Neural progenitor cell (in vitro differentiated cells): ENCODE measurements around the gene AKR1A1.

Source experiments
- CTCF ChIP-seq: fragments of 200-600 bp; sonication (generic); IDR thresholded peaks from 2 replicates; pipeline ENCODE4 v1.5.1; 2017; ENCODE audit warnings: antibody characterized with exemption, mild to moderate bottlenecking
- EZH2 ChIP-seq: fragments of 200-600 bp; sonication (generic); IDR thresholded peaks from 2 replicates; pipeline ENCODE4 v1.6.1; 2017; ENCODE audit warnings: antibody characterized with exemption, mild to moderate bottlenecking, moderate library complexity
- EZH2phosphoT487 ChIP-seq: fragments of 200-600 bp; sonication (generic); IDR thresholded peaks from 2 replicates; pipeline ENCODE4 v1.6.1; 2017; ENCODE audit warnings: antibody characterized with exemption

DNA sequence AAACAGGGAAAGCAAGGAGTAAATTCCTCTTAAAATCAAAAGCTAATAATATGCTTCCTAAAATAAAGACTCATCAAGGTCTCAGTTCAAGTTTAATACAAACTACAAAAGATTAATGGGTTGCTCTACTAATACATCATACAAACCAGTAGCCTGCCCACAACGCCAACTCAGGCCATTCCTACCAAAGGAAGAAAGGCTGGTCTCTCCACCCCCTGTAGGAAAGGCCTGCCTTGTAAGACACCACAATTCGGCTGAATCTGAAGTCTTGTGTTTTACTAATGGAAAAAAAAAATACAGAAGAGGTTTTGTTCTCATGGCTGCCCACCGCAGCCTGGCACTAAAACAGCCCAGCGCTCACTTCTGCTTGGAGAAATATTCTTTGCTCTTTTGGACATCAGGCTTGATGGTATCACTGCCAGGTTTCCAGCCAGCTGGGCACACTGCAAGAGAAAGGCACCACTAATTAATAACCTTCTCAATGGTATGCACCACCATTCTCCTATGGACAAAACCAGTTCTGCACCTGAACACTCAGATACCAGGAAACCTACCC is 39.6 kb upstream of the AKR1A1 start:
- TF ChIP-seq CTCF (no peak), EZH2 (no peak), EZH2phosphoT487 (no peak)
